Endothelial cell of umbilical vein (primary cell): ENCODE measurements around the gene DDX10. TPM values are rescaled to one million over a fixed set of nuclear protein-coding genes. Genes with fewer than 3 reads are reported as not detected.

ENCODE experiments used
- BruUV-seq: library from RNA; stranded (reverse); fragments of 400-500 nt; replicated peaks from 2 replicates; lab custom pipeline; 2021; lab: Mats Ljungman, UMichigan
- CTCF ChIA-PET: fragments of 300-600, 350-600 bp; sonication (Branson Sonifier 250); formaldehyde crosslinking; loops from one replicate; lab custom pipeline; 2021; ENCODE audit warnings: antibody characterized with exemption, inconsistent platforms; lab: Charles Lee
- POLR2A ChIA-PET: fragments of 300-600, 350-600 bp; sonication (Branson Sonifier 250); formaldehyde crosslinking; loops from one replicate; lab custom pipeline; 2021; ENCODE audit warnings: antibody characterized with exemption, inconsistent platforms; lab: Charles Lee
- DNase-seq: peaks from one replicate; pipeline ENCODE4 v3.0.0-alpha.2; 2011; ENCODE audit warnings: low read depth, low spot score
- FAIRE-seq: peaks from 2 replicates; lab custom pipeline; 2011; peaks lifted over from hg19 to GRCh38; lab: Jason Lieb, UNC
- H2AFZ ChIP-seq: 2 replicates; pipeline ENCODE4 v1.6.0; 2012; ENCODE audit warnings: low read depth, low read length, control low read depth, inconsistent platforms
- H3K27ac ChIP-seq: 2 replicates; pipeline ENCODE4 v1.5.1; 2011; ENCODE audit warnings: low read depth, mild to moderate bottlenecking, control low read depth, low read length, moderate library complexity; ENCODE audit not compliant: insufficient read depth
- H3K27me3 ChIP-seq, 2 experiments: 2 replicates each; pipeline versions ENCODE4 v1.6.0 to v1.6.1; 2011; ENCODE audit warnings: low read length in 2 of 2, mixed read lengths in 1 of 2; ENCODE audit not compliant: control insufficient read depth in 2 of 2, insufficient read depth in 2 of 2
- H3K36me3 ChIP-seq, 2 experiments: 2 replicates in 1 of 2; 3 replicates in 1 of 2; pipeline ENCODE4 v1.5.1; 2011; ENCODE audit warnings: low read length in 2 of 2, mild to moderate bottlenecking in 1 of 2, moderate library complexity in 1 of 2; ENCODE audit not compliant: control insufficient read depth in 2 of 2, insufficient read depth in 2 of 2; ENCODE audit errors: extremely low read depth in 1 of 2
- H3K4me1 ChIP-seq: 3 replicates; pipeline ENCODE4 v1.5.1; 2011; ENCODE audit warnings: mild to moderate bottlenecking, low read length; ENCODE audit not compliant: control insufficient read depth, insufficient read depth; ENCODE audit errors: extremely low read depth
- H3K4me2 ChIP-seq: 2 replicates; pipeline ENCODE4 v1.6.1; 2011; ENCODE audit warnings: low read length, control low read depth, mixed read lengths; ENCODE audit not compliant: insufficient read depth
- H3K4me3 ChIP-seq, 3 experiments: fragments of 200-600 bp in 1 of 3; sonication (generic), shearing (Covaris generic) in 1 of 3; replicated peaks in 1 of 3; 2 replicates each; pipeline ENCODE4 v1.5.1; 2011 to 2016; ENCODE audit warnings: control low read depth in 3 of 3, low read length in 3 of 3, mild to moderate bottlenecking in 2 of 3, inconsistent platforms in 1 of 3, low read depth in 1 of 3, moderate library complexity in 1 of 3; ENCODE audit not compliant: insufficient read depth in 1 of 3
- H3K79me2 ChIP-seq: 2 replicates; pipeline ENCODE4 v1.6.0; 2012; ENCODE audit warnings: low read length, inconsistent platforms; ENCODE audit not compliant: control insufficient read depth, insufficient read depth
- H3K9ac ChIP-seq: replicated peaks from 2 replicates; pipeline ENCODE3; 2011; ENCODE audit warnings: low read length, control low read depth; ENCODE audit not compliant: insufficient read depth; ENCODE audit errors: extremely low read depth
- H3K9me1 ChIP-seq: replicated peaks from 3 replicates; pipeline ENCODE4 v1.6.0; 2011; ENCODE audit warnings: mild to moderate bottlenecking, low read length; ENCODE audit not compliant: control insufficient read depth, insufficient read depth; ENCODE audit errors: extremely low read depth
- H3K9me3 ChIP-seq: replicated peaks from 2 replicates; pipeline ENCODE4 v1.5.1; 2012; ENCODE audit warnings: low read length, inconsistent platforms; ENCODE audit not compliant: control insufficient read depth, insufficient read depth
- H4K20me1 ChIP-seq: replicated peaks from 2 replicates; pipeline ENCODE3; 2011; ENCODE audit warnings: mild to moderate bottlenecking, low read length; ENCODE audit not compliant: control insufficient read depth, insufficient read depth; ENCODE audit errors: extremely low read depth
- EZH2 ChIP-seq: IDR thresholded peaks from 2 replicates; pipeline ENCODE4 v1.6.1; 2012; ENCODE audit warnings: borderline replicate concordance, low read depth, mild to moderate bottlenecking, moderate library complexity, low read length, inconsistent platforms; ENCODE audit not compliant: severe bottlenecking
- FOS ChIP-seq: IDR thresholded peaks from 2 replicates; pipeline ENCODE4 v1.6.1; 2011; ENCODE audit warnings: mild to moderate bottlenecking, low read length, moderate library complexity, borderline replicate concordance; ENCODE audit not compliant: insufficient read depth
- GATA2 ChIP-seq: IDR thresholded peaks from 2 replicates; pipeline ENCODE4 v1.7.0; 2011; ENCODE audit warnings: low read depth, mild to moderate bottlenecking, moderate library complexity, mixed read lengths, low read length; ENCODE audit not compliant: insufficient read length, insufficient read depth
- JUN ChIP-seq: IDR thresholded peaks from 2 replicates; pipeline ENCODE4 v1.6.1; 2011; ENCODE audit warnings: borderline replicate concordance, low read depth; ENCODE audit not compliant: insufficient read length, insufficient read depth
- MYC ChIP-seq: IDR thresholded peaks from one replicate; pipeline ENCODE4 v1.6.1; 2011; ENCODE audit warnings: mild to moderate bottlenecking, low read depth, low read length
- POLR2A ChIP-seq: IDR thresholded peaks from 2 replicates; pipeline ENCODE4 v1.6.1; 2012; ENCODE audit warnings: low read depth, mild to moderate bottlenecking, control low read depth, low read length
- POLR2AphosphoS5 ChIP-seq: IDR thresholded peaks from 2 replicates; pipeline ENCODE4 v1.6.1; 2012; ENCODE audit warnings: low read depth, mild to moderate bottlenecking, control low read depth, low read length, moderate library complexity; ENCODE audit not compliant: insufficient read depth
- dilution Hi-C: fragments of 300-500 bp; cut with MboI; formaldehyde crosslinking; loops from one replicate; pipeline ENCODE4 v1.15.0; 2019; ENCODE audit warnings: low sequenced_read_pairs; ENCODE audit not compliant: extremely low pct_ligation_motif_present
- intact Hi-C: fragments of 100-400 bp; cut with micrococcal nuclease; formaldehyde crosslinking; loops from one replicate; pipeline ENCODE4 v1.10.0; 2022
- polyA plus RNA-seq, 4 experiments: library from polyadenylated mRNA; depleted of rRNA in 3 of 4; stranded (reverse) in 3 of 4; unstranded in 1 of 4; fragments of >200 nt; gene quantifications; 2 replicates each; pipeline versions ENCODE4 v1.2.1 to v1.2.3, GENCODE V29; 2011 to 2012; ENCODE audit warnings: missing spikeins in 1 of 4
- total RNA-seq: library from RNA; stranded (reverse); gene quantifications from 2 replicates; pipeline ENCODE4 v1.2.3, GENCODE V29; 2021
- TF ChIP-seq, protein P1 (sequence below): IDR thresholded peaks from 2 replicates; pipeline ENCODE4 v1.6.1; 2011; ENCODE audit not compliant: insufficient read depth, insufficient read length
- TF ChIP-seq, protein P2 (sequence below), 2 donors: IDR thresholded peaks; 1 replicate in 1 of 2; 2 replicates in 1 of 2; pipeline ENCODE4 v1.5.1; 2011; ENCODE audit warnings: low read length in 2 of 2, mild to moderate bottlenecking in 2 of 2, moderate library complexity in 2 of 2, control low read depth in 1 of 2, inconsistent platforms in 1 of 2, low read depth in 1 of 2; ENCODE audit not compliant: insufficient read depth in 1 of 2; ENCODE audit errors: extremely low read depth in 1 of 2

DDX10 gene
- total and polyA plus RNA-seq, 2 donors (not counting 3 experiments of a cell fraction or from before 2014, with no cell fraction given), result 29.8 to 35.2 TPM

DNA sequence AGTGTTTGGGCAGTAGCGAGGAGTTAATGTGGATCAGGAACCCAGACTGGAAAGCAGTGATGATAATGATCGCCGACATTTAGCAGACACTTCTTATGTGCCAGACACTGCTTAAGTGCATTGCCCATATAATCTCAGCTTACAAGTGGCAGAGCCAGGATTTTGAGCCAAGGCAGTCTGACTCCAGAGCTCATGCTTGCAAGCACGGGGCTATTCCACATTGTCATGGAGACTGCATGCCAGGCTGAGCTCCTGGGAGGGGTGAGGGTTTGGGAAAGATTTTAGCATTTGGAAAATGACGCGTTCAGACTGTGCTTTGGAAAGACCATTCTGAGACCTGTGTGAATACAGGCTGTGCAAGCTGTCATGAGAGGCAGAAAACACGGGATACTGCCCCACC lies 302.7 kb downstream of the DDX10 start:
- Histone ChIP-seq H3K4me1 (no peaks in the 10 kb centered on the region), H3K9me3 (no peaks in the 10 kb centered on the region), H3K9me1 (no peaks in the 10 kb centered on the region), H3K27me3 (no peaks in the 10 kb centered on the region), H3K79me2 (no peaks in the 10 kb centered on the region), H2AFZ (no peak overlapping the region), H3K4me2 (no peak overlapping the region), H4K20me1 (no peaks in the 10 kb centered on the region), H3K9ac (no peak overlapping the region), H3K4me3 (no peak overlapping the region), H3K36me3 (no peaks in the 10 kb centered on the region), H3K27ac (no peak overlapping the region)
- CTCF ChIA-PET, result interaction anchor here (1.5 kb wide), 1 partner anchor 9 kb away, joined by 3 read pairs; no protein-coding TSS in a partner anchor
- POLR2A ChIA-PET, result no interaction called here
- BruUV-seq, result no TSS peak
- intact Hi-C loops (no loop called here), dilution Hi-C loops (no loop called here)
- FAIRE-seq, result no peak
- TF ChIP-seq FOS (no peak), GATA2 (no peak), EZH2 (no peak), JUN (no peak), POLR2A (no peak), MYC (no peak), POLR2AphosphoS5 (no peak)
- TF ChIP-seq, protein P1, sequence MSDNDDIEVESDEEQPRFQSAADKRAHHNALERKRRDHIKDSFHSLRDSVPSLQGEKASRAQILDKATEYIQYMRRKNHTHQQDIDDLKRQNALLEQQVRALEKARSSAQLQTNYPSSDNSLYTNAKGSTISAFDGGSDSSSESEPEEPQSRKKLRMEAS, result no peak
- TF ChIP-seq, protein P2, sequence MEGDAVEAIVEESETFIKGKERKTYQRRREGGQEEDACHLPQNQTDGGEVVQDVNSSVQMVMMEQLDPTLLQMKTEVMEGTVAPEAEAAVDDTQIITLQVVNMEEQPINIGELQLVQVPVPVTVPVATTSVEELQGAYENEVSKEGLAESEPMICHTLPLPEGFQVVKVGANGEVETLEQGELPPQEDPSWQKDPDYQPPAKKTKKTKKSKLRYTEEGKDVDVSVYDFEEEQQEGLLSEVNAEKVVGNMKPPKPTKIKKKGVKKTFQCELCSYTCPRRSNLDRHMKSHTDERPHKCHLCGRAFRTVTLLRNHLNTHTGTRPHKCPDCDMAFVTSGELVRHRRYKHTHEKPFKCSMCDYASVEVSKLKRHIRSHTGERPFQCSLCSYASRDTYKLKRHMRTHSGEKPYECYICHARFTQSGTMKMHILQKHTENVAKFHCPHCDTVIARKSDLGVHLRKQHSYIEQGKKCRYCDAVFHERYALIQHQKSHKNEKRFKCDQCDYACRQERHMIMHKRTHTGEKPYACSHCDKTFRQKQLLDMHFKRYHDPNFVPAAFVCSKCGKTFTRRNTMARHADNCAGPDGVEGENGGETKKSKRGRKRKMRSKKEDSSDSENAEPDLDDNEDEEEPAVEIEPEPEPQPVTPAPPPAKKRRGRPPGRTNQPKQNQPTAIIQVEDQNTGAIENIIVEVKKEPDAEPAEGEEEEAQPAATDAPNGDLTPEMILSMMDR (IDR thresholded peaks at IDR 0.05; ENCODE audit: extremely low read depth in 1 of 2, insufficient read depth in 1 of 2, low read depth in 1 of 2, low read length in 2 of 2), result no peak
- DNase-seq, result no peak
